Pancreas (tissue), 10 donors: ENCODE results near the gene API5. TPM values are rescaled to one million over a fixed set of nuclear protein-coding genes. Genes with fewer than 3 reads are reported as not detected.
A peak's percentile ranks its signal among the peaks of the same experiment; 100 is the strongest.

ENCODE experiments used
- ATAC-seq, 4 donors: fragments of 200-7000 bp; cut with Tn5 transposase; one replicate each; pipeline versions ENCODE4 v1.8.0 to v1.9.1; 2020; ENCODE audit warnings: mild to moderate bottlenecking in 4 of 4, moderate library complexity in 4 of 4
- DNase-seq, 6 donors: peaks; one replicate each; pipeline ENCODE4 v3.0.0-alpha.2; 2020
- FAIRE-seq: peaks from 2 replicates; lab custom pipeline; 2012; peaks lifted over from hg19 to GRCh38; lab: Jason Lieb, UNC
- H3K27ac ChIP-seq, 4 donors: fragments of 200-600 bp; sonication (generic); 1 replicate in 3 of 4; 2 replicates in 1 of 4; pipeline versions ENCODE4 v1.5.0 to v1.8.0; 2020
- H3K27me3 ChIP-seq, 4 donors: fragments of 200-600 bp; one replicate each; pipeline ENCODE4 v1.8.0; 2021
- H3K36me3 ChIP-seq, 3 donors: fragments of 200-600 bp; sonication (generic) in 1 of 3; one replicate each; pipeline versions ENCODE4 v1.5.0 to v1.8.0; 2020 to 2021
- H3K4me1 ChIP-seq, 3 donors: fragments of 200-600 bp; one replicate each; pipeline ENCODE4 v1.8.0; 2021
- H3K4me3 ChIP-seq, 4 donors: fragments of 200-600 bp; sonication (generic) in 2 of 4; one replicate each; pipeline versions ENCODE4 v1.5.0 to v1.8.0; 2020 to 2021
- H3K9me3 ChIP-seq, 4 donors: fragments of 200-600 bp; one replicate each; pipeline ENCODE4 v1.8.0; 2021
- CTCF ChIP-seq, 4 donors: fragments of 200-600 bp; sonication (generic) in 3 of 4; IDR thresholded peaks; one replicate each; pipeline versions ENCODE4 v1.5.0 to v1.8.0; 2021; ENCODE audit warnings: antibody characterized with exemption in 4 of 4
- WGBS, 2 donors: extraction: QIAGEN DNeasy Blood & Tissue Kit; methylation state at CpG; one replicate each; pipeline ENCODE4 v1.1.7; 2013; 5-methylcytosine and 5-hydroxymethylcytosine counted together
- intact Hi-C, 3 donors: fragments of 100-400 bp; cut with DNase I; formaldehyde crosslinking; loops; one replicate each; pipeline versions ENCODE4 v1.11.1 to v1.14.2; 2022
- polyA plus RNA-seq, 2 donors: library from polyadenylated mRNA; stranded (reverse); fragments of 200-250 nt; gene quantifications; one replicate each; pipeline ENCODE4 v1.2.3, GENCODE V29; 2013
- total RNA-seq, 6 donors: library from RNA; stranded (reverse); fragmentation: NEBNext Ultra II Directional in 4 of 6; extraction: Animal tissue kit (Norgen Biotek cat#: 25700) in 4 of 6; gene quantifications; one replicate each; pipeline versions ENCODE4 v1.2.1 to v1.2.4, GENCODE V29; 2021 to 2023
- donor health status: healthy with polysubstance abuse.
- donor health status: DM: no; HTN: no; CAD: no; lungs with moderate emphysema.
- donor health status: DM: no; HTN: no; CAD: no.
- donor health status: control.
- donor health status: control.
- donor health status: Bipolar disorder and iron deficiency.
- donor health status: DM: yes; HTN: yes; CAD: no.
- donor health status: DM: no; HTN: no; CAD: no.
- donor health status: DM: no; HTN: no; CAD: no.
- donor health status: DM: yes; HTN: yes; CAD: no.

The API5 gene
- total and polyA plus RNA-seq, 8 donors: 16.3 to 52.0 (median 40.3) TPM

GRCh38 chr11:43358279-43358800 lies 46.5 kb downstream of the API5 start:
- Histone ChIP-seq H3K4me1 (peaks cover 11 to 15% (median 14%) of the 10 kb centered on the region in 3 donors), H3K36me3 (no peaks in the 10 kb centered on the region), H3K9me3 (no peaks in the 10 kb centered on the region), H3K27ac (peak overlapping the region; percentile 78 to 92 (median 88)), H3K27me3 (no peaks in the 10 kb centered on the region), H3K4me3 (peak overlapping the region; percentile 86 to 93 (median 90))
- no peak for TF ChIP-seq CTCF (IDR thresholded peaks at IDR 0.05)
- DNase-seq (no peak), FAIRE-seq (no peak), ATAC-seq (peak in 2 of 4 donors; percentile 24 to 32)
- intact Hi-C loops: no loop called here
- 4% methylated on average over 16 of the region's 16 CpGs for WGBS, 2 donors

- 0% methylated on average over 45 to 58 of the region's 58 CpGs for WGBS, 2 donors
- Histone ChIP-seq H3K27ac (peak within 1 kb of the TSS; percentile 78 to 92 (median 88)), H3K9me3 (no peaks in the 10 kb centered on the region), H3K4me3 (peak within 1 kb of the TSS; percentile 86 to 93 (median 90)), H3K27me3 (no peaks in the 10 kb centered on the region), H3K36me3 (no peaks in the 10 kb centered on the region), H3K4me1 (peaks cover 11 to 15% (median 14%) of the 10 kb centered on the region in 3 donors)
- ATAC-seq: peak; percentile 99 to 100 (median 100)
- DNase-seq: peak; percentile 93 to 97 (median 94)
- intact Hi-C loops: no loop called here
- peak; percentile 63 for FAIRE-seq
- no peak for TF ChIP-seq CTCF (IDR thresholded peaks at IDR 0.05)
Measured at GRCh38 chr11:43358801-43359421, 47.1 kb downstream of the API5 start, which contains the start of gene TTC17. TTC17 (plus strand) TSS chr11:43358920; CDS start chr11:43358955, 35 bp downstream.

GRCh38 chr11:43359422-43359818 lies 47.6 kb downstream of the API5 start:
- Histone ChIP-seq H3K4me1 (peaks cover 11 to 15% (median 14%) of the 10 kb centered on the region in 3 donors), H3K27me3 (no peaks in the 10 kb centered on the region), H3K27ac (peak overlapping the region; percentile 78 to 92 (median 88)), H3K9me3 (no peaks in the 10 kb centered on the region), H3K36me3 (no peaks in the 10 kb centered on the region), H3K4me3 (peak overlapping the region; percentile 86 to 93 (median 90))
- TF ChIP-seq CTCF (IDR thresholded peaks at IDR 0.05): no peak
- 0% methylated on average over 14 of the region's 14 CpGs for WGBS, 2 donors
- ATAC-seq (peak; percentile 33 to 58 (median 47)), FAIRE-seq (no peak), DNase-seq (peak in 1 of 6 donors; percentile 25)
- intact Hi-C loops: no loop called here

GRCh38 chr11:43360361-43361032 lies 48.7 kb downstream of the API5 start:
- Histone ChIP-seq H3K27ac (no peak overlapping the region), H3K27me3 (no peaks in the 10 kb centered on the region), H3K9me3 (no peaks in the 10 kb centered on the region), H3K36me3 (no peaks in the 10 kb centered on the region), H3K4me1 (peaks cover 11 to 15% (median 14%) of the 10 kb centered on the region in 3 donors), H3K4me3 (peak overlapping the region in 2 of 4 donors; percentile 86 to 91)
- intact Hi-C loops: no loop called here
- FAIRE-seq (no peak), ATAC-seq (no peak), DNase-seq (no peak)
- TF ChIP-seq CTCF (IDR thresholded peaks at IDR 0.05): no peak
- 38 to 45% methylated on average over 1 of the region's 1 CpG for WGBS, 2 donors
